ENCODE measurements around the gene TARDBP.
"Not testable (repeated sequence)": the region's sequence is repeated elsewhere in the genome, so short reads cannot be mapped to it uniquely, and the experiment has no call there.

Gene TARDBP

GRCh38 chr1:10980841-10981727 is 31.4 kb upstream of the TARDBP start:
- H3K36me3 Mint-ChIP-seq = no peaks in the 10 kb centered on the region
- peaks cover 3% of the 10 kb centered on the region for H3K4me1 Mint-ChIP-seq
- H3K27ac Mint-ChIP-seq = no peak overlapping the region
- no peaks in the 10 kb centered on the region for H3K9me3 Mint-ChIP-seq
- no peak overlapping the region for H3K4me3 Mint-ChIP-seq
- ATAC-seq (ENCODE audit: low read depth) = no peak
- no peak for DNase-seq (ENCODE audit: low spot score in 2 of 2)
- peaks cover 14% of the 10 kb centered on the region for H3K27me3 Mint-ChIP-seq

GRCh38 chr1:10986525-10986890 is 25.9 kb upstream of the TARDBP start:
- H3K27me3 Mint-ChIP-seq = peaks cover 2% of the 10 kb centered on the region
- H3K27ac Mint-ChIP-seq = no peak overlapping the region
- ATAC-seq (ENCODE audit: low read depth) (no peak), DNase-seq (ENCODE audit: low spot score in 2 of 2) (no peak)
- H3K4me3 Mint-ChIP-seq = no peak overlapping the region
- H3K4me1 Mint-ChIP-seq = peaks cover 7% of the 10 kb centered on the region
- H3K9me3 Mint-ChIP-seq = no peaks in the 10 kb centered on the region
- peaks cover 2% of the 10 kb centered on the region for H3K36me3 Mint-ChIP-seq

- no peak for DNase-seq (ENCODE audit: low spot score in 2 of 2)
- H3K4me1 Mint-ChIP-seq = peaks cover 10% of the 10 kb centered on the region
- H3K36me3 Mint-ChIP-seq = peaks cover 2% of the 10 kb centered on the region
- no peak overlapping the region for H3K4me3 Mint-ChIP-seq
- H3K27me3 Mint-ChIP-seq = peaks cover 3% of the 10 kb centered on the region
- peaks cover 2% of the 10 kb centered on the region for H3K9me3 Mint-ChIP-seq
- H3K27ac Mint-ChIP-seq = no peak overlapping the region
- ATAC-seq (ENCODE audit: low read depth) = no peak
These were observed 24.5 kb upstream of the TARDBP start for GRCh38 chr1:10987840-10988417.

GRCh38 chr1:10989095-10989494 is 23.4 kb upstream of the TARDBP start:
- Mint-ChIP-seq H3K27me3 (peaks cover 3% of the 10 kb centered on the region), H3K27ac (no peak overlapping the region), H3K9me3 (peaks cover 2% of the 10 kb centered on the region), H3K36me3 (peaks cover 2% of the 10 kb centered on the region), H3K4me1 (peaks cover 10% of the 10 kb centered on the region), H3K4me3 (no peak overlapping the region)
- DNase-seq (ENCODE audit: low spot score in 2 of 2) (no peak), ATAC-seq (ENCODE audit: low read depth) (no peak)

GRCh38 chr1:10989920-10990516 is 22.4 kb upstream of the TARDBP start:
- H3K27ac Mint-ChIP-seq; ATAC-seq (ENCODE audit: low read depth); H3K9me3 Mint-ChIP-seq; H3K36me3 Mint-ChIP-seq; H3K27me3 Mint-ChIP-seq; H3K4me1 Mint-ChIP-seq; H3K4me3 Mint-ChIP-seq; DNase-seq (ENCODE audit: low spot score in 2 of 2): not testable (repeated sequence)

GRCh38 chr1:10990828-10991227 is 21.6 kb upstream of the TARDBP start:
- peaks cover 2% of the 10 kb centered on the region for H3K9me3 Mint-ChIP-seq
- peaks cover 3% of the 10 kb centered on the region for H3K27me3 Mint-ChIP-seq
- ATAC-seq (ENCODE audit: low read depth) (no peak), DNase-seq (ENCODE audit: low spot score in 2 of 2) (no peak)
- H3K36me3 Mint-ChIP-seq = peaks cover 2% of the 10 kb centered on the region
- no peak overlapping the region for H3K4me3 Mint-ChIP-seq
- peaks cover 8% of the 10 kb centered on the region for H3K4me1 Mint-ChIP-seq
- H3K27ac Mint-ChIP-seq = no peak overlapping the region

- not testable (repeated sequence) for H3K27me3 Mint-ChIP-seq; H3K27ac Mint-ChIP-seq; H3K4me1 Mint-ChIP-seq; DNase-seq (ENCODE audit: low spot score in 2 of 2); H3K4me3 Mint-ChIP-seq; H3K9me3 Mint-ChIP-seq; H3K36me3 Mint-ChIP-seq; ATAC-seq (ENCODE audit: low read depth)
These were observed 20.4 kb upstream of the TARDBP start for GRCh38 chr1:10992004-10992403.

- Mint-ChIP-seq H3K27ac (no peak overlapping the region), H3K36me3 (peaks cover under 1% of the 10 kb centered on the region), H3K27me3 (peaks cover 2% of the 10 kb centered on the region), H3K4me1 (peaks cover 4% of the 10 kb centered on the region), H3K4me3 (no peak overlapping the region), H3K9me3 (peaks cover 2% of the 10 kb centered on the region)
- ATAC-seq (ENCODE audit: low read depth) (no peak), DNase-seq (ENCODE audit: low spot score in 2 of 2) (no peak)
These were observed 19.6 kb upstream of the TARDBP start for GRCh38 chr1:10992864-10993263.

GRCh38 chr1:10996100-10996499 is 16.4 kb upstream of the TARDBP start:
- peaks cover 8% of the 10 kb centered on the region for H3K36me3 Mint-ChIP-seq
- peaks cover 3% of the 10 kb centered on the region for H3K4me1 Mint-ChIP-seq
- H3K4me3 Mint-ChIP-seq = no peak overlapping the region
- DNase-seq (ENCODE audit: low spot score in 2 of 2) (no peak), ATAC-seq (ENCODE audit: low read depth) (no peak)
- H3K27ac Mint-ChIP-seq = no peak overlapping the region
- peaks cover 2% of the 10 kb centered on the region for H3K27me3 Mint-ChIP-seq
- peaks cover 3% of the 10 kb centered on the region for H3K9me3 Mint-ChIP-seq

GRCh38 chr1:11000526-11000925 is 11.9 kb upstream of the TARDBP start:
- Mint-ChIP-seq H3K27me3 (no peaks in the 10 kb centered on the region), H3K9me3 (peaks cover 2% of the 10 kb centered on the region), H3K36me3 (peaks cover 8% of the 10 kb centered on the region), H3K4me1 (no peaks in the 10 kb centered on the region), H3K27ac (no peak overlapping the region), H3K4me3 (no peak overlapping the region)
- no peak for ATAC-seq (ENCODE audit: low read depth)
- no peak for DNase-seq (ENCODE audit: low spot score in 2 of 2)

- Mint-ChIP-seq H3K9me3 (no peaks in the 10 kb centered on the region), H3K27me3 (no peaks in the 10 kb centered on the region), H3K27ac (peak overlapping the region; percentile 99), H3K4me3 (peak overlapping the region; percentile 91), H3K36me3 (peaks cover 9% of the 10 kb centered on the region), H3K4me1 (peaks cover 17% of the 10 kb centered on the region)
- no peak for DNase-seq (ENCODE audit: low spot score in 2 of 2)
- no peak for ATAC-seq (ENCODE audit: low read depth)
These were observed 692 bp downstream of the TARDBP start for GRCh38 chr1:11013160-11013531.

GRCh38 chr1:11019358-11019757 is 6.9 kb downstream of the TARDBP start:
- not testable (repeated sequence) for H3K27ac Mint-ChIP-seq; H3K27me3 Mint-ChIP-seq; DNase-seq (ENCODE audit: low spot score in 2 of 2); ATAC-seq (ENCODE audit: low read depth); H3K4me3 Mint-ChIP-seq; H3K9me3 Mint-ChIP-seq
- Mint-ChIP-seq H3K4me1 (peaks cover 23% of the 10 kb centered on the region), H3K36me3 (peaks cover 28% of the 10 kb centered on the region)

GRCh38 chr1:11019971-11020370 is 7.5 kb downstream of the TARDBP start:
- Mint-ChIP-seq H3K27ac (no peak overlapping the region), H3K9me3 (no peaks in the 10 kb centered on the region), H3K27me3 (no peaks in the 10 kb centered on the region), H3K4me1 (peaks cover 21% of the 10 kb centered on the region), H3K36me3 (peaks cover 25% of the 10 kb centered on the region), H3K4me3 (no peak overlapping the region)
- ATAC-seq (ENCODE audit: low read depth) (no peak), DNase-seq (ENCODE audit: low spot score in 2 of 2) (no peak)

- Mint-ChIP-seq H3K36me3 (peaks cover 26% of the 10 kb centered on the region), H3K27me3 (no peaks in the 10 kb centered on the region), H3K27ac (no peak overlapping the region), H3K9me3 (no peaks in the 10 kb centered on the region), H3K4me1 (peaks cover 18% of the 10 kb centered on the region), H3K4me3 (no peak overlapping the region)
- DNase-seq (ENCODE audit: low spot score in 2 of 2) (no peak), ATAC-seq (ENCODE audit: low read depth) (no peak)
These were observed 10.7 kb downstream of the TARDBP start for GRCh38 chr1:11023201-11023600.
